ENCODE data around the gene MAPKAPK2.
A peak's percentile ranks its signal among the peaks of the same experiment; 100 is the strongest.
"Not testable (repeated sequence)": the region's sequence is repeated elsewhere in the genome, so short reads cannot be mapped to it uniquely, and the experiment has no call there.

Gene MAPKAPK2

DNA sequence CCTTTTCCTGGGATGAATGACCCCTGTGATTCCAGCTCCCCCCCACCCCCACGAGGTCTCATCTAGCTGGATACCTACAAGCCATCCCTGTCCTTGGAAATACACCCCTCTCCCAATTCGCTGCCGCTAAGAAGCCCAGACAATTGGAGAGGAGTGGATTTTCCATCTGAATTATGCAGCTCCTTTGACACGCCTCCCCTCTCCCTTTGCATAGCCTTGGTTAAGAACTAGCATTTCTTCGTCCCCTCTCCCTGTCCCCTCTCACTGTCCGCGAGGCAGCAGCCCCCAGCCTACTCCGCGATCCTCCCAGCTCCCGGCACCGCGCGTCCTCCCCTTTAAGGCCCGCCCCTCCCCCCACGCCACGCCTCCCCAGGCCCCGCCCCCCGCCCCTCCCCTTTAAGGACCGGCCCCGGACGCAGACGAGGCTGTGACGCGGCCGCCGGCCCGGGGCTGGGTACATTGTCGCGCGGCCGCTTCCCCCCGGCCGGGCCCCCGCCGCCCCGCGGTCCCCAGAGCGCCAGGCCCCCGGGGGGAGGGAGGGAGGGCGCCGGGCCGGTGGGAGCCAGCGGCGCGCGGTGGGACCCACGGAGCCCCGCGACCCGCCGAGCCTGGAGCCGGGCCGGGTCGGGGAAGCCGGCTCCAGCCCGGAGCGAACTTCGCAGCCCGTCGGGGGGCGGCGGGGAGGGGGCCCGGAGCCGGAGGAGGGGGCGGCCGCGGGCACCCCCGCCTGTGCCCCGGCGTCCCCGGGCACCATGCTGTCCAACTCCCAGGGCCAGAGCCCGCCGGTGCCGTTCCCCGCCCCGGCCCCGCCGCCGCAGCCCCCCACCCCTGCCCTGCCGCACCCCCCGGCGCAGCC lies at the start of gene MAPKAPK2:
Gene MAPKAPK2, plus strand, starts transcription at position 428 of the 856 bp plus-strand sequence. Its CDS starts 325 bp downstream, at position 753.
- DNase-seq (ENCODE audit: low read depth in 2 of 2): peak; percentile 68

DNA sequence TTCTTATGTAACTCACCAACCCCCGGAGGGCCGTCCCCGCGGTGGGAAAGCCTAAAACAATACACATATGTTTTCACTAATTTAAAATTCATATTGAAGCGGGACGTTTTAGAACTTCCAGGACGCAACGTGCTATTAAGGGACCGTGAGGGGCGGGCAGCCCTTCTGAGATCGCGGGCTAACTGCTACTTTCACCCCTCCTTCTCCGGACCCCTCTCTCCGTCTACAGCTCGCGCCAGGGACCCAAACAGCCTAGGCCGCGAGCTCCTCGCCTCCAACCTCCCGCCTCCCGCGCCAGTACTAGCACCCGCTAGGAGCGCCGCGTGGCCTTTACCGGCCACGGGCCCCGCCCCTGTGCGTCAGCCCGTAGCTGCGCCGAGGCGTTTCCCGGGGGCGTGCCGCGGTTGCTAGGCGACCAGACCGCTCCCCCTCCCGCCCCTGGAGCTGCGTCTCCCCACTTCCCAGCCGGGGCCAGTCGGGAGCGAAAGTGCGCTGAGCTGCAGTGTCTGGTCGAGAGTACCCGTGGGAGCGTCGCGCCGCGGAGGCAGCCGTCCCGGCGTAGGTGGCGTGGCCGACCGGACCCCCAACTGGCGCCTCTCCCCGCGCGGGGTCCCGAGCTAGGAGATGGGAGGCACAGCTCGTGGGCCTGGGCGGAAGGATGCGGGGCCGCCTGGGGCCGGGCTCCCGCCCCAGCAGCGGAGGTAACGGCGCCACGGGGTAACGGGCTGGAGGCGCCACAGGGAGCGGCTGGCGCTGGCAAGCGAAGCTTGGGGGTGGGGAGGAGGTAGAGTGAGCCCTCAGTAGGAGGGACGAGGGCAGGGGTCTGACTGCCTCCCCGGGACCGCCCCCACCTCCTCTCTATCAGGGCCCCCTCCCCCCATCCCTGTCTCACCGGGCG lies 49.4 kb upstream of the MAPKAPK2 start, which contains the start of gene DYRK3:
Gene DYRK3, plus strand, starts transcription at position 457 of the 898 bp plus-strand sequence. Its CDS starts 168 bp downstream, at position 625.
- peak; percentile 91 to 92 for DNase-seq (ENCODE audit: low read depth in 2 of 2)

DNA sequence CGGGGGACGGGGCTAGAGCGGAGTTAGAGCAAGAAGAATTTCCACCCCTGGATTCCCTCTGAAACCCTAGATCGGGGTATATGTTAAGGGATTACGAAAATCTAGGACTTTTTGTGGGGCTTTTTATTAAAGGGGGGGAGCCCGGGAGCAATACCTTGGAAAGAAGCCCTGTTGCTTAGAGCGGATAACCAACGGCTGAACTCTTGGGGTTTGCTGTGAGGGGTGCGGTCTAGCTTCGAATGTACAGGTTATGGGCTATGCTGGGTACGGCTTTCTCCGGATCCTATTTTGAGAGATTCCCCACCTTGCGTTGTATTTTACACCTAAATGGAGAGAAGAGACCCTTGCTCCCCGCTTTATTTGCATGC lies 48.7 kb upstream of the MAPKAPK2 start:
- no peak for DNase-seq (ENCODE audit: low read depth in 2 of 2)

DNA sequence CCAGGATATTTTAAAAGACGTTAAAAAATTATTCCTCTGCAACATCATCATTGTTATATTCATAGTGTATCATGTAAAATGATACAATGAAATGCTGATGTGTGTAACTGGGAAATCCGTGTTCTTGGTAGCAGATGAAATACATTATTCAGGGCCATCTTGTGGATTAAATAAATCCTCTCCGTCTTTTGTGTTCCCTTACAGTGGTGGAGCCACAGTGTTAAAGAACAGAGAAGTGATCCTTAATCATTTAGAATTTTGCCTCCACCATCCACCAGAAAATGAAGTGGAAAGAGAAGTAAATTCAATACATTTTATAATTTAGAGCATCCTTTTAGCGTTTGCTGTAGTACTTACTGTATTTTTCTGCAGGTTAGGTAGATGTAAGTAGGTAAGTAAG lies 48.0 kb upstream of the MAPKAPK2 start:
- no peak for DNase-seq (ENCODE audit: low read depth in 2 of 2)

DNA sequence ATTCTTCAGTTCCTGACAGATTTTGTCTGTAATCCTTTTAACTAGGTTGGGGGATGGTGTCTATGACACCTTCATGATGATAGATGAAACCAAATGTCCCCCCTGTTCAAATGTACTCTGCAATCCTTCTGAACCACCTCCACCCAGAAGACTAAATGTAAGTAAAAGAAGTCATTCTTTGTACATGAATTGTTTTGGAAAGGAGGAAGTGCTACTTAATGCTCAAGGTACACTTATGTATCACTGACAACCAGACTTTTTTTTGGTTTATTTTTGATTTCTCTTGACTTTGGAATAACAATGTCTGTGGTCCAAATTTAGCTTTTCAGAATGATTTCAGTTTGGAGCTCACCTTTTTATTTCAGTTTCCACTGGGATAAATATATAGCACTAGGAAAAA lies 47.1 kb upstream of the MAPKAPK2 start:
- DNase-seq (ENCODE audit: low read depth in 2 of 2): no peak

DNA sequence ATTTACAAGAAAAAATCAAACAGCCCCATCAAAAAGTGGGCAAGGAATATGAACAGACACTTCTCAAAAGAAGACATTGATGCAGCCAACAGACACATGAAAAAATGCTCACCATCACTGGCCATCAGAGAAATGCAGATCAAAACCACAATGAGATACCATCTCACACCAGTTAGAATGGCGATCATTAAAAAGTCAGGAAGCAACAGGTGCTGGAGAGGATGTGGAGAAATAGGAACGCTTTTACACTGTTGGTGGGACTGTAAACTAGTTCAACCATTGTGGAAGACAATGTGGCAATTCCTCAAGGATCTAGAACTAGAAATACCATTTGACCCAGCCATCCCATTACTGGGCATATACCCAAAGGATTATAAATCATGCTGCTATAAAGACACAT lies 42.6 kb upstream of the MAPKAPK2 start:
- DNase-seq (ENCODE audit: low read depth in 2 of 2): not testable (repeated sequence)

DNA sequence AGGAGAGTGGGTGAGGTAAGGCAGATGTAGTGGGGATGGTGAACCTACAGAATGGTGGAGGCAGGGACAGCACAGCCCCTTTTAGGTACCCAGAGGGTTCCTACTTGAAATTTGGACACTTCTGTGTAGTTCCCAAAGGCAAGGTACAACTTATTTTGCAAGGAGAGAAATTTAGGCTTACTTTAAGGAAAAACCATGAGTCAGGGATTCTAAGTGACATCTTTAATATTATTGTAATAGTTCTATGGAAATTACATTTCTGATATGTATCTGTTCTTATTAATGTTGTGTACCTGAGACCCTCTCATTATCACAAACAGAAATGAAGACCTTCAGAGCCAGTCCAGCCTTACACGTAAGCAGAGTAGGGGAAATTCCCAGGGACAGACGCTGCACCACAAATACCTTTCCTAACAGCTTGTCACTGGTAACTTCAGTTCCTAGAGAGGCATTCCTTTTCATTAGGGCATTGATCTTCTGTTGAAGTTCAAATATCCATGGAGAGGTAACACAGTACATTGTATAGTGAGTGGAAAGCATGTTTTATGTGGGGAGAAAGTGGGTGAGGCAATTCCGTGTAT lies 41.5 kb upstream of the MAPKAPK2 start:
- no peak for DNase-seq (ENCODE audit: low read depth in 2 of 2)

DNA sequence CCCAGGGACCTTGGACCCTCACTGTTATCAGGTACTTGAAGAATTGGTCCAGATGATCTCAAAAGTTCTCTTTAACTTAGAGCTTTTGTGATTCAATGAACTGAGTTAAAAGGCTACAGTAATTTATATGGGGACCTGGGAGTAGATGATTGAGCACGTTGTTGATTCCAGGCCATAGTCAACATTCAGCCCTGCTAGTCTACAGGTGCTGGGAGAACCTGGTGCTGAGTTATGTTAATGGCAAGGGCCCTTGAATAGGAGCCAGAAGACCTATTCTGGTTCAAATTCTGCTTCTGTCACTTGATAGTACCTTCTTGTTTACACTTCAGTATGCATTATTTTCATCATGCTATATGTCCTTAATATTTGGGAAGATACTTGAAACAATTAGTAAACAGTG lies 38.2 kb upstream of the MAPKAPK2 start:
- DNase-seq (ENCODE audit: low read depth in 2 of 2): no peak

DNA sequence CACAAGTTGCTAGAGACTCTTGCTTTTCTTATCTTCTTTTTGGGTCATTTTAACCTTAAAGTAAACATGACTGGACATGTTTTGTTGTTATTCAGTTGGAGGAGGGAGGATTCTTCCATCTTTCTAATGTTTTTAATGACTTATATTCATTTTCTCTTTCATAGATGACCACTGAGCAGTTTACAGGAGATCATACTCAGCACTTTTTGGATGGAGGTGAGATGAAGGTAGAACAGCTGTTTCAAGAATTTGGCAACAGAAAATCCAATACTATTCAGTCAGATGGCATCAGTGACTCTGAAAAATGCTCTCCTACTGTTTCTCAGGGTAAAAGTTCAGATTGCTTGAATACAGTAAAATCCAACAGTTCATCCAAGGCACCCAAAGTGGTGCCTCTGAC lies 37.5 kb upstream of the MAPKAPK2 start:
- no peak for DNase-seq (ENCODE audit: low read depth in 2 of 2)

DNA sequence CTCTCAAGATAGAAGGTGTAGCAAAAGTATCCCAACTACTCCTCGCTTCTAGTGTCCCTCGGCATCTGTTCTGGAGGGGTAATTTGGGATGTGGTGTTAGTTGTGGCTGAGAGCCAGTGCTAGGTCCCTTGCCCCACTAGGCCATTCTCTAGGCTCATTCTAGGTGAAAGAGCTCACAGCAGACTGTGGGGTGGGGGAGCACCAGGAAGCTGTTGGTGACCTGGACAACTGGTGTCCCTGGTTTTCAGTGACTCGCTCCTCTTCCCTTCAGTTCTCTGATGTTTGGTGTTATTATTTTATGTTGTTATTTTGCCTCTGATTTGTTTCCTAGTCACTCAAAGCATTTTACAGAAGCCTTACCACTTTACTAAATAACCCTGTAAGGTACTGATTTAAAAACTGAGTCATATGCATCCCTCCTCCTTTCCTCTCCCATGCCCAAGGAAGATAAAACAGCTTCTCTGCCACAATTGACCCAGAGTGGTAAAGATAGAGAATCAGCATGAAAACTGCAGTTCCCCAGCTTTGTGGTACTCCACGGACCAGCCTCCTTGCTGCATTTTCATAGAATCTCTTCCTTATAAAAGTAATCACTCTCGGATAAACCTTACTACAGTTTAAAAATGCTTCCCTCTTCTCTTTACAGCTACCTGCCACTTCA lies 35.3 kb upstream of the MAPKAPK2 start:
- DNase-seq (ENCODE audit: low read depth in 2 of 2): no peak

DNA sequence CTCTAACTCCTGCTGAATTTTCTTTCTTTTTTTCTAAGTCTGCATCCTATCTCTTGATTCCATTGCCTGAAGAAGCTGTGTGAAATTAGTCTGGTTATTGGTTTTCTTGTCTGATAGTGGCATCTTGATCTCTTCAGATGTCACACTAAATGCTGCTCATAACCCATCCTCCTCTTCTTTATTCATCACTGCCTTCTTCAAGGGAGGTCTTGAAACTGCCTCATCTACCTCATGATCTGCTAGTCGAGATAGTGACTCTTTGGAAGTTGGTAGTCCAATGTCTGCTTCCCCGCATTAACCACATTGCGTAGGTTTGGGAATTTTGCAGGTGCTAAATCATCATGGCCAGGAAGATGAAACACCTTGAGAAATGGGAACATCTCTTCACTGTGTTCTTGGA lies 33.7 kb upstream of the MAPKAPK2 start:
- no peak for DNase-seq (ENCODE audit: low read depth in 2 of 2)

DNA sequence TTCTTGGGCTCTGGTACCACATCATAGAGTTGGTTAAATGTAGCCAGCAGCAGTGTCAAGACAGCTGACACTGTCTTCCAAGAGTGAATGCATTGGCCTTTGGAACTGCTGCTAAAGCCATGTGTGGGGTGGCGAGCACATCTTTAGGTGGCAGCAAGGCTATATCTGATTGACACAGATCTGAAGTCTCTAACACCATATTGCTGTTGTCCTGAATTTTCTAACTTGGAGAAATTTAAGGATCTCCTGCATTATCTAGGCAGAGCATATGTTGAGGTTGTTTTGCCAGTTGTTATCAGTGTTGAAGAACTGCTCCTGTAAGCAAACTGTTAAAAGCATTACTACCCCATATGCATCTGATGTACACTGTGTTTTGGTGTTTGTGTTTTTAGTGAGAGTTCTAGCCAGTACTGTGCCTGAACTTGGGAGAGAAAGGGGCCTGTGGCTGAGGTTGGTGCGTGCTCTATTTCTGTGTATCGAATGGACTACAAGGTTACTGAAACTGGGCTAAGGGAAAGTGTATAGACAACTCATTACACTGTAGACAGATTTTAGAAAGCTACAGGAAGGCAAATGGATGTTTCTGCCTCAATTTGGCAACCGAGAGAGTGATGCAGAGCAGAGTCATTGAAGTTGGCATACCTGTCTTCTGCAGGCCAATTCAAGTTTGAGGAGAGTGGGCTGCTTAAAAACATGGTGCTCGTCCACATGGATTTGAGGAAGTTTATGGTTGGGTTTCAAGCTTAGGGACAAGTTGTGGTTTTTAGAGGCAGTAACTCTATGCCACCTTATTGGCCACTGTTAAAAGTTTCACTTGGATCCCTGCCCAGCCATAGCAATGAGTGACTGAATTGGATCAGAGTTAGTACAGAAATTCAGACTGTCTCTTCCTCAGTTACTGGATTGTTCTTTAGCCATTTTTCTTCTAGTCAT lies 32.5 kb upstream of the MAPKAPK2 start:
- DNase-seq (ENCODE audit: low read depth in 2 of 2): no peak

DNA sequence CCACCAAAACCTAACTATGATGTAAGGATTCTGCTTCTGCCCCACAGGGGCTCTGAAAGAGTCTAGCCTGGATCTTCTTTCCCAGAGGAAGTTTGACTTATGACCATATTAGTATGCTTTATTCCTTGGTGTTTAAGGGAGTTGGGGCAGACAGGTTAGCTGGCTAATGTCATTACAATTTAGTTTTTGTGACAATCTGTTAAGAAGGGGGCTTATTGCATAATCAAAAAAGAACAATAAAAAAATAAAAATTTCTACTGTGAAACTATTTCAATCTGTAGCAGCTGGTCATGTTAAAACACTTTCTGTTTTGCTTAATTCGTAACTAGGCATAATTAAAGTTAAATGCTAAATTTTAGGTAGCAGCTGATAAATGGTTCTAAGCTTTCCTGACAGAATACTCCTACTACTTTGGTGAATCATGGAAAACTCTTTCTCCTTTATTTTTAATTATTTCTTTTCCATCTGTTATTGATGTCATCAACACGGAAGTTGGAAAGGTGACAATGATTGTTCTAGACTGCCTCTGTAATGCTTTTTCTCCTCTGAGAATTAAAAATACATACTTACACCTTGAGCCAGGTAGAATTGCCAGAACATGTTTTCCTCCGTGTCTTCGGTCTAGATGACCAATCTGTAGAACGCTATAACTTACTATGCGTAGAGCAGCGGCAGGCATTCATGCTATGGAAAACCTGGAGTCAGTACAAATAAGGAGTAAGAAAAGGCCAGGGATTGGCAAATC lies 30.8 kb upstream of the MAPKAPK2 start:
- DNase-seq (ENCODE audit: low read depth in 2 of 2): no peak

DNA sequence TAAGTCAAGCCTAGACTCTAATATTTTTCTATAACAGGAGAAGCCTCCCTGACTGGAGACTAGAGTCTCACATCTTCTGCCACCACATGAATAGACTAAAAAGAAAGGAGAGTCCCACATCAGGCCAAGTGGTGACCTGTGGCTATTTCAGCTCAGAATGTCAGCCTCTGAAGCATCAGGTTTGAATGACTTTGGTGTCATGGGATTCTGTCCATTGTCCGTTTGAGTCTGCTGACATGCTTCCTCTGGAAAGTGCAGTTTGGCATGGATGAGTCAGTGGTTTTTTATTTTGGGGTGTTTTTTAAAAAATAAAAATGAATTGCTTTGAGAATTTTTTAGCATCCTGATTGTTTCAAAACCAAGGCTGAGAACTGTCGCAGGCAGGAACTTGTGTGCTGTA lies 29.9 kb upstream of the MAPKAPK2 start:
- DNase-seq (ENCODE audit: low read depth in 2 of 2): no peak

DNA sequence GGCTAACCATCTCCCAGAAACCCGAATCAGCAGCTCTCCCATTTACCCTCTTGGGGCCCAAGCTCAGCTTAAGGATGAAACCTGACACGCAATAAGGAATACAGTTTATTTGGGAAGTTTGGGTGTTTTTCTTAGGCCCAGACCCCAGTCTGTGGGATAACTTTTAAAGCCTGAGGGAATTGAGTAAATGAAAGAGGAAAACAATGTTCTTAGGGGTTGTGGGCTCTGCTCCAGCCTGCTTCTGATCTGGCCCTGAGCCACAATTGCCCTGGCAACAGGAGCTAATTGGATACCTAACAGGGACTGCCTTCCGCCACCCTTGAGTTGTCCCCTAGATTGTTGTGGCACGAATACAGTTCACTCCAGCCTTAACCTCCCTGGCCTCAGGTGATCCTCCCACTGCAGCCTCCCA lies 29.2 kb upstream of the MAPKAPK2 start:
- no peak for DNase-seq (ENCODE audit: low read depth in 2 of 2)

DNA sequence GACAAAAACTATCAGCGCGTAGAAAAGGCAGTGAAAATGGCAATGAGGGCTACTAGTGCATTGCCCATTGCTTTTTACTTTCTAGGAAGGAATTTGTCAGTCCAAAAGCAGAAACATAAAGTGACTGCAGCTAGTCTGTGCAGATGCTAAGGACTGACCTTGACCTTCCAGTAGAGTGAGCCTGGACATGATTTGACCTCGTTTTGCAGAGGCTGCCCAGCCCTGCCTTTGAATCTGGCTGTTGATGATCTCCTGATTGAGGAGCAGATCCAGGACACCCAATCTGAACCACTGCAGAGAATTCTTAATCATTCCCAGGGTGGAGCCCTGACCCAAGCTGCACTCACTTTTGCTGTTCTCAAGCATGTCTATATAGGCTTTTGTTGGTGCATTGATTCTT lies 27.8 kb upstream of the MAPKAPK2 start:
- DNase-seq (ENCODE audit: low read depth in 2 of 2): no peak

DNA sequence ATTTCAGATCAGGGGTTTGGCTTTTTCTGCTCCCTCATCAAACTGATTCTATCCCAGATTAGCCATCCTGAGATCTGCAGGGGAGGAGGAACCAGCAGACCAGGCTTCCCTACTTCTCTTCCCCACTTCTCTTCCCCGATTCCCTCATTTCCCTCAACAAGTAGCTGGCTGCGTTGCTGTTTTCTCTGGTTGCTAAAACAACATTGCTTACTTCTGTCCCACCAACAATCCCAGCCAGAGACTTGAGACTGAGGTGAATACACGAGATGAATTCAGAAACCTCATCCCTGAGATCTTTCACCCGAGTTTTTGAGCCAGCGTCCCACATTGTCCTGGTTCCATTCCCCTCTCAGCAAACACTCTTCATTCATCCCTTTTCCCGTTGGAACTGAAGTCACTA lies 27.0 kb upstream of the MAPKAPK2 start:
- no peak for DNase-seq (ENCODE audit: low read depth in 2 of 2)

DNA sequence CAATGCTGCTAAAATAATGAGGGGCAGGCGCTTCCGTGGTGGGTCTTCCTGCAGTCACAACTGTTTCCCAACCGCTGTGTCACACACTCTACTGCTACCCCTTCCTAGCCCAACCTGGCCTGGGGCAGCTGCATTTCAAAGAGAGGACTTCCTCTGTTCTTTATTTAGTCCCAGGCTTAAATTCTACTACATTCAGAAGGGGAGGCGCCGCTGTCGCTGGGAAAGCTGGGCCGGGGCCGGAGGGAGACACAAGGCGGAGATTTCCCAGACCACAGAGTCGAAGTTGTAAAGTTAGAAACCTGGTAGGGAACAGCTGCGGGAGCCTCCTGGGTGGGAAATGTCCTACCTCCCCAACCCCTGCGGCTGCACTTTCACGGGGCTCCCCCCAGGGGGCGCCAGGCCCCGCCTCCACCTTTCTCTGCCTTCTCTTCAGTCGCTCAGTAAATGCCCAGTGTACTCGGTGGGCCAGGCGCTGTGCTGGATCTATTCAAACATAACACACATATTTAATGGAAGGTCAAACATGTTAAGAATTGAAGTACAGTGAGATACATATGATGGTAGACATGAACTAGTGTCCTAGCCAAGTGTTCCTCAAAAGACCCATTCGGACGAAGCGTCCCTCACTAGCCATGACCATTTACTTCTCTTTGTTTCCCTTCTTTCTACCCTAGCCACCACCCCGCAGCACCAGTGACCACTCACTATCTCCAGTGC lies 26.3 kb upstream of the MAPKAPK2 start:
- DNase-seq (ENCODE audit: low read depth in 2 of 2): peak in 1 of 2 donors; percentile 38

DNA sequence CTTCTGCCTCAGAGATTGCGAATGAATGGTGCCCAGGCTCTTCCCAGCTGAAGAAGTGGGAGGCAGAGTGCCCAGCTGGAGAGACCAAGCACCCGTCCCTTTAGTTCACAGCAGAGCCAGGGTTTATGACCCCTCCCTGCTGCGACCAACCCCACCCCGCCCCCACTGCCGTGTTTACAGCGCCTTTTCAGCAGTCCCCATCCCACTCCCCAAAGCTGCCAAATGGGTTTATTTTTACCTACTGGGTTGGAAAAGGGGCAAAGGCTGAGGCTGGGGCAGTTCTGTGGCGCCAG lies 25.8 kb upstream of the MAPKAPK2 start:
- DNase-seq (ENCODE audit: low read depth in 2 of 2): no peak

DNA sequence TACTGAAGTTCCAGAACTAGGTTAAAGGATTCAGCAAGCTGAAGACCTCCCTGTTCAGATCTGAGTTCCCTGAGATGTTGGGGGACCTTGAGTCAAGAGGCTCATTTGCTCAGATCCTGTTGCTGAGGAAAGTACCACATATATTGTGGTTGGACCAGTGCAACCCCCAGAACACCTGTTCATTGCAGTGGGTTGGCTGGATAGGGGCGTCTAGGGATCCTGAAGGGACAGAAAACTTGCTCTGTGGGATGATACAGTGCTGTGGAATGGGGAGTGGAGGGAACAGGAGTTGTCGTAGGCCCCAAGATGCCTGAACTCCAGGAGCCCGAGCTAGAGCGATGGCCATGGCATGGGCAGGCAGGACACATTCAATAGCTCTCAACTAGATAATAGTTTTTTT lies 24.6 kb upstream of the MAPKAPK2 start:
- DNase-seq (ENCODE audit: low read depth in 2 of 2): no peak

Data from stimulated activated CD8-positive, alpha-beta memory T cell treated with anti-CD3 and anti-CD28 coated beads, Interleukin-15, amount 100 ng/mL, for 48 hours (primary cell).